AG09309 (cell line): ENCODE data around the gene HYCC1.
"Not testable (repeated sequence)": the region's sequence is repeated elsewhere in the genome, so short reads cannot be mapped to it uniquely, and the experiment has no call there.

Experiments
- DNase-seq: peaks from one replicate; pipeline ENCODE4 v3.0.0-alpha.2; 2010; ENCODE audit warnings: low read depth
- H3K4me3 ChIP-seq: 2 replicates; pipeline ENCODE4 v1.5.1; 2011; ENCODE audit warnings: mild to moderate bottlenecking, low read depth, low read length, moderate library complexity; ENCODE audit not compliant: control insufficient read depth
- CTCF ChIP-seq: IDR thresholded peaks from 2 replicates; pipeline ENCODE4 v1.5.1; 2011; ENCODE audit warnings: mild to moderate bottlenecking, low read depth, low read length, inconsistent platforms; ENCODE audit not compliant: insufficient read depth, control insufficient read depth; ENCODE audit errors: missing control alignments

Gene HYCC1

DNA sequence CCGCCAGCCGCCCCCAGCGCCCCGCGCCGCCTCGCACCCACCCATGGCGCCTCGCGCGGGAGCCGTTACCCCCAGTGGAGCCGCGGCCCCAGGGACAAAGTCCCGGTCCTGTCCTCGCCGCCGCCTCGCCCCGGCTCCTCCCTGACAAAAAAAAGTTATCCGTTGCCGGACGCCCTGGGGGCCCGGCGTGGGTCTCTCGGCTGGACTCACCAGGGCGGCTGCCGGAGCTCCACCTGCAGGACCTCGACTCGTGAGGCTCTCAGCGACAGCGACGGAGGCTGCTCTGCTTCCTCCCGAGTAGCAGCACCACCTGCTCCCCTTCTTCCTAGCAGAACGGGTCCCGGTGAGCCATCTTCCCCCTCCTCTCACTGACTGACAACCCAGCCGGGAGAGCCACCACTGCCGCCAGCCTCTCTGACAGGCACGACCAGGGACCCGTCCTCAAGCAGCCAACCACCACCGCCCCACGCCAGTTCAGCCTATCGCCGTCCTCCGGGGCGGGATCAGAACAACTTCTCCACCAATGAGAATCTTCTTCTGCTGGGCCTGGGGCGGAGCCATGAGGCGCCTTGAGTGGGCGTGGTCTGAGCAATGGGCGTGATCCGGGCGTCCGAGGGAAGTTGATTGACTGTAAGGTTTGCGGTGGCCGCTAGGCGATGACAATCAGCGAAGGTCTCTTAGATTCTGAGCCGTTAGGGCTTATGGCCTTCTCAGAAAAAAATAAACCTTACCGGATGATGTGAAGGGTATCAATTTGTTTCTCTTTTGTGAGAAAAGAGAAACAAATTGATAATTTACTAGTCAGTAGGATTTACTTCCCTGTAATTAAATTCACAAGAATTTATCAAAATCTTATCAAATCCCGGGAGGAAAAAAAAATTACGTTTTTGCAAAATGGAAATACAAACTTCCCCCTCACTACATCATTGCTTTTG is at the start of gene HYCC1:
Gene HYCC1, minus strand, starts transcription at position 416 of the 935 bp plus-strand sequence. CDS start 23,019 bp downstream, outside the sequence.
- peak; percentile 92 for DNase-seq
- TF ChIP-seq CTCF, result peak; percentile 61
- peak within 1 kb of the TSS; percentile 64 for H3K4me3 ChIP-seq

DNA sequence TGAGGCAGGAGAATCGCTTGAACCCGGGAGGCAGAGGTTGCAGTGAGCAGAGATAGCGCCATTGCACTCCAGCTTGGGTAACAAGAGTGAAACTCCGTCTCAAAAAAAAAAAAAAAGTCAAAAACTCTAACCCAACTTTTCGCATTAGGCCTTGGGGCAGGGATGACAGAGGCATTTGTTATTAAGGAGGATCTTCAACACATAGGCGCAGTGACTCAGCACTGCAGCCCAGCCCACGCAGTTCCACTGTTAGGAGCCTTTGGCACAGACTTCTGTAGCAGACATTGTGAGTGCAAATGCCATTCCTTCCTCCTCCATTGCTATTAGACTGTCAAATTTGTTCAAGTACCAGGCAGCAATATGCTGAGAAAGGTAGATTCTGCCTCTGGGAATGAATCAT is 48.5 kb upstream of the HYCC1 start:
- DNase-seq, result no peak
- H3K4me3 ChIP-seq, result no peak overlapping the region
- no peak for TF ChIP-seq CTCF

GRCh38 chr7:23061327-23061726 is 47.4 kb upstream of the HYCC1 start:
- no peak for TF ChIP-seq CTCF
- no peak for DNase-seq
- no peak overlapping the region for H3K4me3 ChIP-seq

GRCh38 chr7:23058408-23059096 is 44.6 kb upstream of the HYCC1 start:
- no peak overlapping the region for H3K4me3 ChIP-seq
- TF ChIP-seq CTCF, result no peak
- DNase-seq, result no peak

GRCh38 chr7:23055582-23056178 is 41.8 kb upstream of the HYCC1 start:
- H3K4me3 ChIP-seq, result no peak overlapping the region
- peak; percentile 33 for DNase-seq
- TF ChIP-seq CTCF, result peak; percentile 91

DNA sequence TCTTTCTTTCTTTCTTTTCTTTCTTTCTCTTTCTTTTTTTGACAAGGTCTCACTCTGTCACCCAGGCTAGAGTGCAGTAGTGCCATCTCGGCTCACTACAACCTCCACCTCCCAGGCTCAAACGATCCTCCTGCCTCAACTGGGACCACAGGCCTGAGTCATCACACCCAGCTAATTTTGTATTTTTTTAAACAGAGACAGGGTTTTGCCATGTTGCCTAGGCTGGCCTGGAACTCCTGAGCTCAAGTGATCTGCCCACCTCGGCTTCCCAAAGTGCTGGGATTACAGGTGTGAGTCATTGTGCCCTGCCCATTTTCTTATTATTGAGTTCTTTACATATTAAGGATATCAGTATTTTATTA is 37.2 kb upstream of the HYCC1 start:
- H3K4me3 ChIP-seq, DNase-seq: not testable (repeated sequence)

DNA sequence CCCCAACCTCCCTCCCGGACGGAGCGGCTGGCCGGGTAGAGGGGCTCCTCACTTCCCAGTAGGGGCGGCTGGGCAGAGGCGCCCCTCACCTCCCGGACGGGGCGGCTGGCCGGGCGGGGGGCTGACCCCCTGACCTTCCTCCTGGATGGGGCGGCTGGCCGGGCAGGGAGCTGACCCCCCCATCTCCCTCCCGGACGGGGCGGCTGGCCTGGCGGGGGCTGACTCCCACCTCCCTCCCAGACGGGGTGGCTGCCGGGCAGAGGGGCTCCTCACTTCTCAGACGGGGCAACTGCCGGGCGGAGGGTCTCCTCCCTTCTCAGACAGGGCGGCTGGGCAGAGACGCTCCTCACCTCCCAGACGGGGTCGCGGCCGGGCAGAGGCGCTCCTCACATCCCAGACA is 32.4 kb upstream of the HYCC1 start:
- not testable (repeated sequence) for DNase-seq

GRCh38 chr7:23045086-23045485 is 31.2 kb upstream of the HYCC1 start:
- not testable (repeated sequence) for H3K4me3 ChIP-seq, DNase-seq

More for the DNA sequence above, 32.4 kb upstream of the HYCC1 start:
- not testable (repeated sequence) for H3K4me3 ChIP-seq
